Right lobe of liver (tissue), 4 donors: ENCODE data around the gene INPP5D.

ENCODE experiments used
- POLR2A ChIP-seq: fragments of 450-650 bp; IDR thresholded peaks from one replicate; pipeline ENCODE4 v1.6.1; 2017; ENCODE audit warnings: antibody characterized with exemption, mild to moderate bottlenecking
- TF ChIP-seq, protein P1 (sequence below), 4 donors: fragments of 200-600 bp in 3 of 4; fragments of 450-650 bp in 1 of 4; IDR thresholded peaks; one replicate each; pipeline versions ENCODE4 v1.5.1 to v1.8.0; 2016 to 2022; ENCODE audit warnings: antibody characterized with exemption in 4 of 4, mild to moderate bottlenecking in 2 of 4
- donor health status: DM: no; HTN: no; CAD: no.
- donor health status: DM: no; HTN: no; CAD: no.
- donor health status: DM: no; HTN: yes; CAD: no.

- TF ChIP-seq, protein P1, sequence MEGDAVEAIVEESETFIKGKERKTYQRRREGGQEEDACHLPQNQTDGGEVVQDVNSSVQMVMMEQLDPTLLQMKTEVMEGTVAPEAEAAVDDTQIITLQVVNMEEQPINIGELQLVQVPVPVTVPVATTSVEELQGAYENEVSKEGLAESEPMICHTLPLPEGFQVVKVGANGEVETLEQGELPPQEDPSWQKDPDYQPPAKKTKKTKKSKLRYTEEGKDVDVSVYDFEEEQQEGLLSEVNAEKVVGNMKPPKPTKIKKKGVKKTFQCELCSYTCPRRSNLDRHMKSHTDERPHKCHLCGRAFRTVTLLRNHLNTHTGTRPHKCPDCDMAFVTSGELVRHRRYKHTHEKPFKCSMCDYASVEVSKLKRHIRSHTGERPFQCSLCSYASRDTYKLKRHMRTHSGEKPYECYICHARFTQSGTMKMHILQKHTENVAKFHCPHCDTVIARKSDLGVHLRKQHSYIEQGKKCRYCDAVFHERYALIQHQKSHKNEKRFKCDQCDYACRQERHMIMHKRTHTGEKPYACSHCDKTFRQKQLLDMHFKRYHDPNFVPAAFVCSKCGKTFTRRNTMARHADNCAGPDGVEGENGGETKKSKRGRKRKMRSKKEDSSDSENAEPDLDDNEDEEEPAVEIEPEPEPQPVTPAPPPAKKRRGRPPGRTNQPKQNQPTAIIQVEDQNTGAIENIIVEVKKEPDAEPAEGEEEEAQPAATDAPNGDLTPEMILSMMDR (IDR thresholded peaks at IDR 0.05), result no peak
- no peak for TF ChIP-seq POLR2A
Observed at GRCh38 chr2:233075966-233076339, 15.8 kb downstream of the INPP5D start.
